ENCODE measurements around the gene RPS6KA4.
A peak's percentile ranks its signal among the peaks of the same experiment; 100 is the strongest.

The RPS6KA4 gene

GRCh38 chr11:64367931-64368672 lies 9.1 kb downstream of the RPS6KA4 start:
- no peak for DNase-seq

GRCh38 chr11:64368673-64369074 lies 9.7 kb downstream of the RPS6KA4 start:
- no peak for DNase-seq

- no peak for DNase-seq
Measured at GRCh38 chr11:64369440-64370421, 10.8 kb downstream of the RPS6KA4 start.

- no peak for DNase-seq
Measured at GRCh38 chr11:64371201-64371600, 12.2 kb downstream of the RPS6KA4 start.

- DNase-seq, result no peak
Measured at GRCh38 chr11:64372021-64372420, 13.1 kb downstream of the RPS6KA4 start.

GRCh38 chr11:64372802-64373597 lies 14.0 kb downstream of the RPS6KA4 start:
- peak; percentile 17 for DNase-seq

GRCh38 chr11:64373598-64373974 lies 14.6 kb downstream of the RPS6KA4 start:
- DNase-seq, result no peak

- no peak for DNase-seq
Measured at GRCh38 chr11:64376071-64376470, 17.1 kb downstream of the RPS6KA4 start.

- no peak for DNase-seq
Measured at GRCh38 chr11:64378335-64378880, 19.4 kb downstream of the RPS6KA4 start.

- DNase-seq, result no peak
Measured at GRCh38 chr11:64379160-64379559, 20.2 kb downstream of the RPS6KA4 start.

- DNase-seq, result no peak
Measured at GRCh38 chr11:64379817-64380709, 21.1 kb downstream of the RPS6KA4 start.

- no peak for DNase-seq
Measured at GRCh38 chr11:64381350-64381749, 22.4 kb downstream of the RPS6KA4 start.

GRCh38 chr11:64382047-64382446 lies 23.1 kb downstream of the RPS6KA4 start:
- DNase-seq, result no peak

GRCh38 chr11:64382586-64382985 lies 23.6 kb downstream of the RPS6KA4 start:
- no peak for DNase-seq

GRCh38 chr11:64383580-64383979 lies 24.6 kb downstream of the RPS6KA4 start:
- no peak for DNase-seq

- no peak for DNase-seq
Measured at GRCh38 chr11:64384028-64384737, 25.2 kb downstream of the RPS6KA4 start.

- DNase-seq, result no peak
Measured at GRCh38 chr11:64384981-64385944, 26.3 kb downstream of the RPS6KA4 start.

- peak; percentile 75 for DNase-seq
Measured at GRCh38 chr11:64385945-64386704, 27.2 kb downstream of the RPS6KA4 start.

GRCh38 chr11:64387916-64388315 lies 29.0 kb downstream of the RPS6KA4 start:
- DNase-seq, result no peak
